WTC11 (cell line): ENCODE measurements around the gene TADA2A. TPM values are rescaled to one million over a fixed set of nuclear protein-coding genes. Genes with fewer than 3 reads are reported as not detected.

Experiments used
- ATAC-seq: fragments of 200-7000 bp; cut with Tn5 transposase; 2 replicates; pipeline ENCODE4 v1.10.0; 2021; ENCODE audit warnings: mild to moderate bottlenecking, moderate library complexity
- CTCF ChIA-PET: fragments of 300-600 bp; sonication (Branson Sonifier 250); formaldehyde crosslinking; loops from one replicate; lab custom pipeline; 2021; ENCODE audit warnings: antibody characterized with exemption; lab: Charles Lee
- POLR2A ChIA-PET: fragments of 350-600 bp; sonication (Branson Sonifier 250); formaldehyde crosslinking; loops from one replicate; lab custom pipeline; 2021; ENCODE audit warnings: antibody characterized with exemption; lab: Charles Lee
- DNase-seq: peaks from one replicate; pipeline ENCODE4 v3.0.0; 2021; ENCODE audit warnings: low spot score
- H3K27ac Mint-ChIP-seq: 2 replicates; pipeline ENCODE4 v1.8.0; 2021; ENCODE audit warnings: mixed read lengths
- H3K27me3 Mint-ChIP-seq: 2 replicates; pipeline ENCODE4 v1.8.0; 2021; ENCODE audit warnings: low read depth, mild to moderate bottlenecking, moderate library complexity, mixed read lengths
- H3K36me3 Mint-ChIP-seq: 2 replicates; pipeline ENCODE4 v1.8.0; 2021; ENCODE audit warnings: mixed read lengths
- H3K4me1 Mint-ChIP-seq: 2 replicates; pipeline ENCODE4 v1.8.0; 2022; ENCODE audit warnings: mixed read lengths
- H3K4me3 Mint-ChIP-seq: 2 replicates; pipeline ENCODE4 v1.8.0; 2021; ENCODE audit warnings: mild to moderate bottlenecking, moderate library complexity, mixed read lengths
- H3K9me3 Mint-ChIP-seq: 2 replicates; pipeline ENCODE4 v1.8.0; 2021; ENCODE audit warnings: mixed read lengths
- CBFB ChIP-seq: sonication (generic); formaldehyde crosslinking; IDR thresholded peaks from 2 replicates; pipeline ENCODE4 v1.8.1; 2022; ENCODE audit warnings: mild to moderate bottlenecking, low read depth, missing genetic modification reagents
- CREM ChIP-seq: sonication (generic); formaldehyde crosslinking; IDR thresholded peaks from 2 replicates; pipeline ENCODE4 v1.8.1; 2022; ENCODE audit warnings: mild to moderate bottlenecking, missing genetic modification reagents, moderate library complexity
- ETV6 ChIP-seq: sonication (generic); formaldehyde crosslinking; IDR thresholded peaks from 2 replicates; pipeline ENCODE4 v1.8.1; 2022; ENCODE audit warnings: mild to moderate bottlenecking, missing genetic modification reagents
- FOXJ3 ChIP-seq: sonication (generic); formaldehyde crosslinking; IDR thresholded peaks from 2 replicates; pipeline ENCODE4 v1.9.0; 2021; ENCODE audit warnings: missing genetic modification reagents, mild to moderate bottlenecking, borderline replicate concordance
- GRHL2 ChIP-seq: fragments of 250-450 bp; sonication (Bioruptor Pico); IDR thresholded peaks from 2 replicates; pipeline ENCODE4 v1.8.0; 2022; ENCODE audit warnings: mild to moderate bottlenecking, moderate library complexity; ENCODE audit not compliant: insufficient replicate concordance, severe bottlenecking
- HMGA2 ChIP-seq: fragments of 250-450 bp; sonication (Bioruptor Pico); IDR thresholded peaks from 2 replicates; pipeline ENCODE4 v1.4.0; 2021; ENCODE audit warnings: mild to moderate bottlenecking, moderate library complexity
- JAZF1 ChIP-seq: fragments of 250-450 bp; sonication (Bioruptor Pico); IDR thresholded peaks from 2 replicates; pipeline ENCODE4 v1.9.0; 2021; ENCODE audit warnings: moderate library complexity, mild to moderate bottlenecking, inconsistent platforms
- JUN ChIP-seq: sonication (generic); formaldehyde crosslinking; IDR thresholded peaks from 2 replicates; pipeline ENCODE4 v1.8.0; 2023; ENCODE audit warnings: mild to moderate bottlenecking, missing genetic modification reagents
- NR2C2 ChIP-seq: sonication (generic); formaldehyde crosslinking; IDR thresholded peaks from 2 replicates; pipeline ENCODE4 v1.8.0; 2022; ENCODE audit warnings: mild to moderate bottlenecking, missing genetic modification reagents
- PRRX2 ChIP-seq: fragments of 250-450 bp; sonication (Bioruptor Pico); IDR thresholded peaks from 2 replicates; pipeline ENCODE4 v1.8.0; 2021; ENCODE audit warnings: mild to moderate bottlenecking
- SP1 ChIP-seq: sonication (generic); formaldehyde crosslinking; conservative IDR thresholded peaks from 2 replicates; pipeline ENCODE4 v1.8.1; 2022; ENCODE audit warnings: missing genetic modification reagents
- ZNF423 ChIP-seq: fragments of 250-450 bp; sonication (Bioruptor Pico); IDR thresholded peaks from 2 replicates; pipeline ENCODE4 v2.1.2; 2022; ENCODE audit warnings: mild to moderate bottlenecking, moderate library complexity
- total RNA-seq: library from RNA; stranded (reverse); gene quantifications from 3 replicates; pipeline ENCODE4 v1.2.3, GENCODE V29; 2021
- TF ChIP-seq, protein P1 (sequence below): sonication (generic); formaldehyde crosslinking; IDR thresholded peaks from 2 replicates; pipeline ENCODE4 v1.8.1; 2023; ENCODE audit warnings: mild to moderate bottlenecking, missing genetic modification reagents
- TF ChIP-seq, protein P2 (sequence below): sonication (generic); formaldehyde crosslinking; IDR thresholded peaks from 2 replicates; pipeline ENCODE4 v1.8.1; 2022; ENCODE audit warnings: mild to moderate bottlenecking, moderate library complexity, missing genetic modification reagents
- TF ChIP-seq, protein P3 (sequence below): fragments of 250-450 bp; sonication (Bioruptor Pico); conservative IDR thresholded peaks from 2 replicates; pipeline ENCODE4 v1.9.0; 2021; ENCODE audit warnings: mild to moderate bottlenecking
- TF ChIP-seq, protein P4 (sequence below): sonication (generic); formaldehyde crosslinking; IDR thresholded peaks from 2 replicates; pipeline ENCODE4 v1.8.0; 2022; ENCODE audit warnings: missing genetic modification reagents
- TF ChIP-seq, protein P5 (sequence below): sonication (generic); formaldehyde crosslinking; IDR thresholded peaks from 2 replicates; pipeline ENCODE4 v1.8.1; 2022; ENCODE audit warnings: low read depth, mild to moderate bottlenecking, moderate library complexity, missing genetic modification reagents, borderline replicate concordance
- TF ChIP-seq, protein P6 (sequence below): sonication (generic); formaldehyde crosslinking; IDR thresholded peaks from 2 replicates; pipeline ENCODE4 v1.8.0; 2022; ENCODE audit warnings: mild to moderate bottlenecking, missing genetic modification reagents

Gene TADA2A
- total RNA-seq, 1 experiment from 2014 or later, result 16.5 TPM

DNA sequence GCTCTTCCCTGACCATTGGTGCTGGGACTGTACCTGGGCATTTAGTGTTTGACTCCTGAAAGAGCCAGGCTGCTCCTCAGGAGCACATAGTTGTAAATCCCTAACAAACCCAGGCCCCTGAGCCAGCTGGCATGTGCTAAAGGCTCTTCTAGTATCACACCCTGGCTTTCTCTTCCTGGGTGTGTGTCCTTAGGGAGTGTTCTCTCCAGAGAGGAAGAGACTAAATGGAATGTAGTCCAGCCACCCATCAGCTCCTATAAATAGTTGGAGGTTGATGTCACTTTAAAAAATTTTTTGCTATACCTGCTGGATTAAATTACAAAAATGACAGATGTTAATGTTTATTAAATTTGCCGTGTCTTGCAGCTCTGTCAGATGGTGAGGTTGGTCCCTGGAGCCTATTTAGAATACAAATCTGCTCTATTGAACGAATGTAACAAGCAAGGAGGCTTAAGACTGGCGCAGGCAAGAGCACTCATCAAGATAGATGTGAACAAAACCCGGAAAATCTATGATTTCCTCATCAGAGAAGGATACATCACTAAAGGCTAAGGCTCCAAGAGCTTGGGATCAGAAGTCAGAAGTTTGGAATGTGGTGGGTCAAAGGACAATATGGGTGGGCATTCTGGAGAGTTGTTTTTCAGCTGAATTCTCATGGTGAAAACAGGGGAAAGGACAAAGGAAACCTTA, 69.9 kb downstream of the TADA2A start:
- DNase-seq (no peak), ATAC-seq (no peak)
- H3K4me1 Mint-ChIP-seq, result peaks cover 9% of the 10 kb centered on the region
- no peaks in the 10 kb centered on the region for H3K9me3 Mint-ChIP-seq
- no peaks in the 10 kb centered on the region for H3K27me3 Mint-ChIP-seq
- H3K27ac Mint-ChIP-seq, result no peak overlapping the region
- POLR2A ChIA-PET, result no interaction called here
- TF ChIP-seq HMGA2 (CRISPR knock-in tag) (no peak), JUN (CRISPR knock-in tag) (no peak), SP1 (no peak), CBFB (CRISPR knock-in tag) (no peak), FOXJ3 (CRISPR knock-in tag) (no peak), ETV6 (no peak), JAZF1 (no peak), ZNF423 (CRISPR knock-in tag) (no peak), GRHL2 (CRISPR knock-in tag) (no peak), NR2C2 (CRISPR knock-in tag) (no peak), CREM (CRISPR knock-in tag) (no peak), PRRX2 (CRISPR knock-in tag) (no peak)
- TF ChIP-seq, protein P1, sequence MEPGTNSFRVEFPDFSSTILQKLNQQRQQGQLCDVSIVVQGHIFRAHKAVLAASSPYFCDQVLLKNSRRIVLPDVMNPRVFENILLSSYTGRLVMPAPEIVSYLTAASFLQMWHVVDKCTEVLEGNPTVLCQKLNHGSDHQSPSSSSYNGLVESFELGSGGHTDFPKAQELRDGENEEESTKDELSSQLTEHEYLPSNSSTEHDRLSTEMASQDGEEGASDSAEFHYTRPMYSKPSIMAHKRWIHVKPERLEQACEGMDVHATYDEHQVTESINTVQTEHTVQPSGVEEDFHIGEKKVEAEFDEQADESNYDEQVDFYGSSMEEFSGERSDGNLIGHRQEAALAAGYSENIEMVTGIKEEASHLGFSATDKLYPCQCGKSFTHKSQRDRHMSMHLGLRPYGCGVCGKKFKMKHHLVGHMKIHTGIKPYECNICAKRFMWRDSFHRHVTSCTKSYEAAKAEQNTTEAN, result no peak
- TF ChIP-seq, protein P2, sequence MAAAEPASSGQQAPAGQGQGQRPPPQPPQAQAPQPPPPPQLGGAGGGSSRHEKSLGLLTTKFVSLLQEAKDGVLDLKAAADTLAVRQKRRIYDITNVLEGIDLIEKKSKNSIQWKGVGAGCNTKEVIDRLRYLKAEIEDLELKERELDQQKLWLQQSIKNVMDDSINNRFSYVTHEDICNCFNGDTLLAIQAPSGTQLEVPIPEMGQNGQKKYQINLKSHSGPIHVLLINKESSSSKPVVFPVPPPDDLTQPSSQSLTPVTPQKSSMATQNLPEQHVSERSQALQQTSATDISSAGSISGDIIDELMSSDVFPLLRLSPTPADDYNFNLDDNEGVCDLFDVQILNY (CRISPR knock-in tag), result no peak
- TF ChIP-seq, protein P3, sequence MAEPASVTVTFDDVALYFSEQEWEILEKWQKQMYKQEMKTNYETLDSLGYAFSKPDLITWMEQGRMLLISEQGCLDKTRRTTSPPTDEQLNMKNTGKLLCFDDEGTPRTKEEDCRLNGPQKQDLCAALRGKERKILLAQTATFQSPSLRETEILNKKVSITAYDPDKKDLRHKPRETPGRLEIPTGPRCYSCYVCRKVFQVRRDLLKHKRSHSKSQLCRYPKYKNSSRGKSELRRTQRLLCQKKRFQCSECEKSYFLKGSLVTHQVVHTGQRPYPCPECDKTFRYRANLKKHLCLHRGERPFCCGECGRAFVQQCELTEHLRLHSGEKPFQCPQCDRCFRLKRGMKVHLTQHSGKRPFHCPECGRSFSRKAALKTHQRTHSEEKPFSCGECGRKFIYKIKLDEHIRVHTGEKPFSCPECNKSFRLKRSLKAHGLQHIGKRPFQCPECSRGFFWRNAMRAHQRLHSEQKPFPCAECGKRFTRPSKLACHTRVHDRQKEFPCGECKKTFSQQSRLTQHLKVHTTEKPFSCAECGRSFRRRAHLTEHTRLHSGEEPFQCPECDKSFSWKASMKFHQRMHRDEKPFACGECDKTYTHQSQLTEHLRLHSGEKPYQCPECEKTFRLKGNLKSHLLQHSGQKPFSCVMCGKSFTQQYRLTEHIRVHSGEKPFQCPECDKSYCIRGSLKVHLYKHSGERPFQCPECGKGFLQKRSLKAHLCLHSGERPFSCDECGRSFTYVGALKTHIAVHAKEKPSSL (CRISPR knock-in tag), result no peak
- TF ChIP-seq, protein P4, sequence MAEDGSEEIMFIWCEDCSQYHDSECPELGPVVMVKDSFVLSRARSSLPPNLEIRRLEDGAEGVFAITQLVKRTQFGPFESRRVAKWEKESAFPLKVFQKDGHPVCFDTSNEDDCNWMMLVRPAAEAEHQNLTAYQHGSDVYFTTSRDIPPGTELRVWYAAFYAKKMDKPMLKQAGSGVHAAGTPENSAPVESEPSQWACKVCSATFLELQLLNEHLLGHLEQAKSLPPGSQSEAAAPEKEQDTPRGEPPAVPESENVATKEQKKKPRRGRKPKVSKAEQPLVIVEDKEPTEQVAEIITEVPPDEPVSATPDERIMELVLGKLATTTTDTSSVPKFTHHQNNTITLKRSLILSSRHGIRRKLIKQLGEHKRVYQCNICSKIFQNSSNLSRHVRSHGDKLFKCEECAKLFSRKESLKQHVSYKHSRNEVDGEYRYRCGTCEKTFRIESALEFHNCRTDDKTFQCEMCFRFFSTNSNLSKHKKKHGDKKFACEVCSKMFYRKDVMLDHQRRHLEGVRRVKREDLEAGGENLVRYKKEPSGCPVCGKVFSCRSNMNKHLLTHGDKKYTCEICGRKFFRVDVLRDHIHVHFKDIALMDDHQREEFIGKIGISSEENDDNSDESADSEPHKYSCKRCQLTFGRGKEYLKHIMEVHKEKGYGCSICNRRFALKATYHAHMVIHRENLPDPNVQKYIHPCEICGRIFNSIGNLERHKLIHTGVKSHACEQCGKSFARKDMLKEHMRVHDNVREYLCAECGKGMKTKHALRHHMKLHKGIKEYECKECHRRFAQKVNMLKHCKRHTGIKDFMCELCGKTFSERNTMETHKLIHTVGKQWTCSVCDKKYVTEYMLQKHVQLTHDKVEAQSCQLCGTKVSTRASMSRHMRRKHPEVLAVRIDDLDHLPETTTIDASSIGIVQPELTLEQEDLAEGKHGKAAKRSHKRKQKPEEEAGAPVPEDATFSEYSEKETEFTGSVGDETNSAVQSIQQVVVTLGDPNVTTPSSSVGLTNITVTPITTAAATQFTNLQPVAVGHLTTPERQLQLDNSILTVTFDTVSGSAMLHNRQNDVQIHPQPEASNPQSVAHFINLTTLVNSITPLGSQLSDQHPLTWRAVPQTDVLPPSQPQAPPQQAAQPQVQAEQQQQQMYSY (CRISPR knock-in tag), result no peak
- TF ChIP-seq, protein P5, sequence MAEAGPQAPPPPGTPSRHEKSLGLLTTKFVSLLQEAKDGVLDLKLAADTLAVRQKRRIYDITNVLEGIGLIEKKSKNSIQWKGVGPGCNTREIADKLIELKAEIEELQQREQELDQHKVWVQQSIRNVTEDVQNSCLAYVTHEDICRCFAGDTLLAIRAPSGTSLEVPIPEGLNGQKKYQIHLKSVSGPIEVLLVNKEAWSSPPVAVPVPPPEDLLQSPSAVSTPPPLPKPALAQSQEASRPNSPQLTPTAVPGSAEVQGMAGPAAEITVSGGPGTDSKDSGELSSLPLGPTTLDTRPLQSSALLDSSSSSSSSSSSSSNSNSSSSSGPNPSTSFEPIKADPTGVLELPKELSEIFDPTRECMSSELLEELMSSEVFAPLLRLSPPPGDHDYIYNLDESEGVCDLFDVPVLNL (CRISPR knock-in tag), result no peak
- TF ChIP-seq, protein P6, sequence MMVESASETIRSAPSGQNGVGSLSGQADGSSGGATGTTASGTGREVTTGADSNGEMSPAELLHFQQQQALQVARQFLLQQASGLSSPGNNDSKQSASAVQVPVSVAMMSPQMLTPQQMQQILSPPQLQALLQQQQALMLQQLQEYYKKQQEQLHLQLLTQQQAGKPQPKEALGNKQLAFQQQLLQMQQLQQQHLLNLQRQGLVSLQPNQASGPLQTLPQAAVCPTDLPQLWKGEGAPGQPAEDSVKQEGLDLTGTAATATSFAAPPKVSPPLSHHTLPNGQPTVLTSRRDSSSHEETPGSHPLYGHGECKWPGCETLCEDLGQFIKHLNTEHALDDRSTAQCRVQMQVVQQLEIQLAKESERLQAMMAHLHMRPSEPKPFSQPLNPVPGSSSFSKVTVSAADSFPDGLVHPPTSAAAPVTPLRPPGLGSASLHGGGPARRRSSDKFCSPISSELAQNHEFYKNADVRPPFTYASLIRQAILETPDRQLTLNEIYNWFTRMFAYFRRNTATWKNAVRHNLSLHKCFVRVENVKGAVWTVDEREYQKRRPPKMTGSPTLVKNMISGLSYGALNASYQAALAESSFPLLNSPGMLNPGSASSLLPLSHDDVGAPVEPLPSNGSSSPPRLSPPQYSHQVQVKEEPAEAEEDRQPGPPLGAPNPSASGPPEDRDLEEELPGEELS, result no peak
- TF ChIP-seq, all 79 proteins: peak for 0
- no peak overlapping the region for H3K4me3 Mint-ChIP-seq
- H3K36me3 Mint-ChIP-seq, result peaks cover 40% of the 10 kb centered on the region
- CTCF ChIA-PET, result no interaction called here
